Measurements from ENCODE around the gene ARMC12.

- TF ChIP-seq ZNF274 (IDR thresholded peaks at IDR 0.05; ENCODE audit: low read depth, low read length): no peak
- no peak for TF ChIP-seq SUZ12 (IDR thresholded peaks at IDR 0.05; ENCODE audit: extremely low read depth, insufficient read depth, insufficient read length)
- TF ChIP-seq YY1 (IDR thresholded peaks at IDR 0.05; ENCODE audit: insufficient read depth, insufficient read length): no peak
Observed at GRCh38 chr6:35790683-35791082, 53.9 kb downstream of the ARMC12 start.

Measured in NT2/D1 (cell line).